ENCODE measurements around the gene CS. TPM values are rescaled to one million over a fixed set of nuclear protein-coding genes. Genes with fewer than 3 reads are reported as not detected.
A peak's percentile ranks its signal among the peaks of the same experiment; 100 is the strongest.

CS gene
- total RNA-seq, 1 donor from 2014 or later = 212 TPM

DNA sequence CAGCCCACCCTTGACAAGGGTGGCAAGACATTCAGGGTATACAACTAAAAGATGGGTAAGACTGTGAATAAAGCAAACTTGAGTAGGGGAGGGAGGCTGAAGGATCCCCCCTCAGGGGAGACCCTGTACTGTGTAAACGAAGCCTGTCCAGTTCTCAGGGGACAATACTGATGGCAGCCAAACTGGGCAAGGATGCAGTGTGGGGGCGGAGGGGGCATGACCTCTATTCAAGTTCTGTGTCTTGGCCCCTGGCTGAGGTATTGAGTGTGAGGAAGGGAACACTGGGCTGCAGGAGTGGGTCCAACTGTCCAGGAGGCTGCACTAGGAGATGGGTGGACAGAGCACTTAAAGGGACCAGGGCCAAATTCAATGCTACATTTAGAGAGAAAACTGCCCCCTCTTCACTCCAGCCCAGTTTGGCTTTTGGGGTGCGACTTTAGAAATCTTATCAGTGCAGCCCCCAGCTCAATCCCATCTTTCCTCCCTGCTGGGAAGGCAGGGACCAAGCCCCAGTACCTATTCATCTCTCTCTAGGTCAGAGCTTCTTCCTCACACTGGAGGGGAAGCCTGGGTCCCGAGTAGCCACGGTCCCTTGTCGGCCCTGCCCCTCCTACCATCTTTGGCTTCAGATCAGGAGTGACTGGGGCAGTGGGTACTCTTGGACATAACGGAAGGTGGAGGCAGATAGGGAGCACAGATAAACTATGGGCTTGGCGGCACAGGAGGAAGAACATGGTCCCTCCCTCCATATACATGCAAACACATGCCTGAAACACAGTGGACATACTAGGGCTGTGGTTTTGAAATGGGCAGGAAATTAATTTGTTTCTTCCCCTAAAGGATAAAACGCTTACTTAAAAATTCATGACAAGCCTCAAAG is 58.5 kb downstream of the CS start:
- TF ChIP-seq, protein P1, sequence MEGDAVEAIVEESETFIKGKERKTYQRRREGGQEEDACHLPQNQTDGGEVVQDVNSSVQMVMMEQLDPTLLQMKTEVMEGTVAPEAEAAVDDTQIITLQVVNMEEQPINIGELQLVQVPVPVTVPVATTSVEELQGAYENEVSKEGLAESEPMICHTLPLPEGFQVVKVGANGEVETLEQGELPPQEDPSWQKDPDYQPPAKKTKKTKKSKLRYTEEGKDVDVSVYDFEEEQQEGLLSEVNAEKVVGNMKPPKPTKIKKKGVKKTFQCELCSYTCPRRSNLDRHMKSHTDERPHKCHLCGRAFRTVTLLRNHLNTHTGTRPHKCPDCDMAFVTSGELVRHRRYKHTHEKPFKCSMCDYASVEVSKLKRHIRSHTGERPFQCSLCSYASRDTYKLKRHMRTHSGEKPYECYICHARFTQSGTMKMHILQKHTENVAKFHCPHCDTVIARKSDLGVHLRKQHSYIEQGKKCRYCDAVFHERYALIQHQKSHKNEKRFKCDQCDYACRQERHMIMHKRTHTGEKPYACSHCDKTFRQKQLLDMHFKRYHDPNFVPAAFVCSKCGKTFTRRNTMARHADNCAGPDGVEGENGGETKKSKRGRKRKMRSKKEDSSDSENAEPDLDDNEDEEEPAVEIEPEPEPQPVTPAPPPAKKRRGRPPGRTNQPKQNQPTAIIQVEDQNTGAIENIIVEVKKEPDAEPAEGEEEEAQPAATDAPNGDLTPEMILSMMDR (IDR thresholded peaks at IDR 0.05; ENCODE audit: insufficient read depth, low read depth, low read length) = no peak
- no peak for TF ChIP-seq EZH2 (IDR thresholded peaks at IDR 0.05; ENCODE audit: insufficient read depth, low read length)
- Histone ChIP-seq H3K4me1 (ENCODE audit: insufficient read depth, low read length) (no peaks in the 10 kb centered on the region), H3K4me2 (ENCODE audit: low read length) (no peak overlapping the region), H2AFZ (ENCODE audit: low read depth, low read length) (no peak overlapping the region), H4K20me1 (ENCODE audit: insufficient read depth, low read length) (peaks cover 79% of the 10 kb centered on the region), H3K36me3 (ENCODE audit: insufficient read depth, low read length) (peaks cover 21% of the 10 kb centered on the region), H3K27me3 (ENCODE audit: insufficient read depth, low read length) (no peaks in the 10 kb centered on the region), H3K9ac (ENCODE audit: low read length) (no peak overlapping the region), H3K9me3 (ENCODE audit: insufficient read depth, low read depth, low read length) (no peaks in the 10 kb centered on the region), H3K79me2 (ENCODE audit: insufficient read depth, low read length) (peaks cover 4% of the 10 kb centered on the region), H3K27ac (ENCODE audit: low read depth, low read length) (no peak overlapping the region), H3K4me3 (ENCODE audit: insufficient read depth, low read depth, low read length) (no peak overlapping the region)
- no peak overlapping the region for H3K27ac Mint-ChIP-seq (ENCODE audit: unreplicated experiment)
- no peaks in the 10 kb centered on the region for H3K9me3 Mint-ChIP-seq (ENCODE audit: unreplicated experiment)
- DNase-seq (ENCODE audit: low read depth) = no peak
- H3K4me3 Mint-ChIP-seq (ENCODE audit: unreplicated experiment) = no peak overlapping the region
- H3K4me1 Mint-ChIP-seq (ENCODE audit: low read depth, unreplicated experiment) = peaks cover 27% of the 10 kb centered on the region
- H3K27me3 Mint-ChIP-seq (ENCODE audit: low read depth, unreplicated experiment) = no peaks in the 10 kb centered on the region
- H3K36me3 Mint-ChIP-seq (ENCODE audit: low read depth, unreplicated experiment) = peaks cover 20% of the 10 kb centered on the region
- FAIRE-seq = no peak

DNA sequence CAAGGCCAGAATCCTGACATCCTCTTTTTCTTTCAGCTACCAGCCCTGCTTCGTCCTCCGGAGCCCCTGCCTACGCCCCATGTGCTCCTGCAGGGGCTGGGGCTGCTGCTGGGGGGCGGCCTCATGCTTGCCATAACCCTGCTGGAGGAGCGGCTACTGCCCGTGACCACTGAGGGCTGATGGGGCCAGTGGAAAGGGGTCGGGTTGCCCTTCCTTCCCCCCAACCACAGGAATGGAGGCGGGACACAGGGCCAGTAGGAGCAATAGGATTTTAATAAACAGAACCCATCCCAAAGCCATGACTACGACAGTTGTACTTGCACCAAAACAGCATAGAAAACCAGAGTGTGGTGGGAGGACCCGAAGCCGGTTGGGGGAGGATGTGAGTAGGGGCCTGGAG is 62.6 kb downstream of the CS start:
- Histone ChIP-seq H3K4me1 (ENCODE audit: insufficient read depth, low read length) (no peaks in the 10 kb centered on the region), H3K79me2 (ENCODE audit: insufficient read depth, low read length) (no peaks in the 10 kb centered on the region), H3K9ac (ENCODE audit: low read length) (no peak overlapping the region), H3K4me3 (ENCODE audit: insufficient read depth, low read depth, low read length) (no peak overlapping the region), H4K20me1 (ENCODE audit: insufficient read depth, low read length) (peaks cover 67% of the 10 kb centered on the region), H3K36me3 (ENCODE audit: insufficient read depth, low read length) (peaks cover 7% of the 10 kb centered on the region), H2AFZ (ENCODE audit: low read depth, low read length) (no peak overlapping the region), H3K27me3 (ENCODE audit: insufficient read depth, low read length) (no peaks in the 10 kb centered on the region), H3K9me3 (ENCODE audit: insufficient read depth, low read depth, low read length) (no peaks in the 10 kb centered on the region), H3K27ac (ENCODE audit: low read depth, low read length) (no peak overlapping the region), H3K4me2 (ENCODE audit: low read length) (no peak overlapping the region)
- Mint-ChIP-seq H3K27ac (ENCODE audit: unreplicated experiment) (peak overlapping the region; percentile 26), H3K36me3 (ENCODE audit: low read depth, unreplicated experiment) (peaks cover 13% of the 10 kb centered on the region), H3K4me1 (ENCODE audit: low read depth, unreplicated experiment) (peaks cover 12% of the 10 kb centered on the region), H3K4me3 (ENCODE audit: unreplicated experiment) (no peak overlapping the region), H3K9me3 (ENCODE audit: unreplicated experiment) (no peaks in the 10 kb centered on the region), H3K27me3 (ENCODE audit: low read depth, unreplicated experiment) (no peaks in the 10 kb centered on the region)
- DNase-seq (ENCODE audit: low read depth) (no peak), FAIRE-seq (no peak)
- TF ChIP-seq, protein P1 (IDR thresholded peaks at IDR 0.05; ENCODE audit: insufficient read depth, low read depth, low read length) = no peak

DNA sequence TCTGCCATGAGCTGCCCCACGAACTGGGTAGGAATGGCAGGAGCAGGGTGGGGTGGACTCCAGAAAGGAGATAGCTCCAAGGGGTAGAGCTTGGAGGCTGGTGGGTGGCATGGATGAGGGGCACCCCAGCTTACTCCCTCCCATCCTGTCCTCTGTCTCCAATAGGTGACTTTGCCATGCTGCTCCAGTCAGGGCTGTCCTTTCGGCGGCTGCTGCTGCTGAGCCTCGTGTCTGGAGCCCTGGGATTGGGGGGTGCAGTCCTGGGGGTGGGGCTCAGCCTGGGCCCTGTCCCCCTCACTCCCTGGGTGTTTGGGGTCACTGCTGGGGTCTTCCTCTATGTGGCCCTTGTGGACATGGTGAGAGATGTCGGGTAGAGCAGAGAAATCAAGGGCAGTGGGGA is 63.1 kb downstream of the CS start:
- Mint-ChIP-seq H3K4me3 (ENCODE audit: unreplicated experiment) (no peak overlapping the region), H3K4me1 (ENCODE audit: low read depth, unreplicated experiment) (peaks cover 12% of the 10 kb centered on the region), H3K27me3 (ENCODE audit: low read depth, unreplicated experiment) (no peaks in the 10 kb centered on the region), H3K36me3 (ENCODE audit: low read depth, unreplicated experiment) (peaks cover 13% of the 10 kb centered on the region), H3K9me3 (ENCODE audit: unreplicated experiment) (no peaks in the 10 kb centered on the region), H3K27ac (ENCODE audit: unreplicated experiment) (no peak overlapping the region)
- TF ChIP-seq, protein P1 (IDR thresholded peaks at IDR 0.05; ENCODE audit: insufficient read depth, low read depth, low read length) = no peak
- Histone ChIP-seq H3K4me2 (ENCODE audit: low read length) (no peak overlapping the region), H3K27me3 (ENCODE audit: insufficient read depth, low read length) (no peaks in the 10 kb centered on the region), H3K4me1 (ENCODE audit: insufficient read depth, low read length) (no peaks in the 10 kb centered on the region), H2AFZ (ENCODE audit: low read depth, low read length) (no peak overlapping the region), H3K36me3 (ENCODE audit: insufficient read depth, low read length) (peaks cover 5% of the 10 kb centered on the region), H3K9ac (ENCODE audit: low read length) (no peak overlapping the region), H3K79me2 (ENCODE audit: insufficient read depth, low read length) (no peaks in the 10 kb centered on the region), H3K9me3 (ENCODE audit: insufficient read depth, low read depth, low read length) (no peaks in the 10 kb centered on the region), H3K4me3 (ENCODE audit: insufficient read depth, low read depth, low read length) (no peak overlapping the region), H4K20me1 (ENCODE audit: insufficient read depth, low read length) (peaks cover 61% of the 10 kb centered on the region), H3K27ac (ENCODE audit: low read depth, low read length) (no peak overlapping the region)
- DNase-seq (ENCODE audit: low read depth) (no peak), FAIRE-seq (no peak)

All from astrocyte (in vitro differentiated cells and primary cell).